ENCODE measurements around the gene YWHAG. TPM values are rescaled to one million over a fixed set of nuclear protein-coding genes. Genes with fewer than 3 reads are reported as not detected.
"Not testable (repeated sequence)": the region's sequence is repeated elsewhere in the genome, so short reads cannot be mapped to it uniquely, and the experiment has no call there.

Gene YWHAG
- total RNA-seq, 2 donors from 2014 or later = 132 to 153 TPM

DNA sequence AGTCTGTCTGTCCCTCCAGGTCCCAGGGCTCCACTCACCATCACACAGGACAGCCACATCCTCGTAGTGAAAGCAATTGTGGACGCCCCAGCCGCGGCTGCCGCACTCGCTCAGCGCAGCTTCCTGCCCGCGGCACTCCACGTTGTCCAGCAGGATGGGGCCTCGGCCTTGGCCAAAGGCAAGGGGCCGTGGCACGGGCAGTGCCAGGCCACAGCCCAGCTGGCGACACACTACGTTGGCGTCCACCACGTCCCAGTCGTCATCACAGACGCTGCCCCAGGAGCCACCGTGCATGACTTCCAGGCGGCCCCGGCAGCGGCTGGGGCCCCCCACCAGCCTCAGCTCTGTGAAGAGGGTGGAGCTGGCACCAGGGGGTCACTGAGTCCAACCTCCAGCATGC lies 41.5 kb upstream of the YWHAG start:
- Histone ChIP-seq H3K27ac (no peak overlapping the region), H3K4me3 (no peak overlapping the region), H3K9me3 (no peaks in the 10 kb centered on the region), H3K36me3 (no peaks in the 10 kb centered on the region), H3K4me1 (peaks cover 0 to 13% of the 10 kb centered on the region in 2 donors), H3K27me3 (no peaks in the 10 kb centered on the region)
- DNase-seq (ENCODE audit: low spot score) = no peak
- TF ChIP-seq, protein P1, sequence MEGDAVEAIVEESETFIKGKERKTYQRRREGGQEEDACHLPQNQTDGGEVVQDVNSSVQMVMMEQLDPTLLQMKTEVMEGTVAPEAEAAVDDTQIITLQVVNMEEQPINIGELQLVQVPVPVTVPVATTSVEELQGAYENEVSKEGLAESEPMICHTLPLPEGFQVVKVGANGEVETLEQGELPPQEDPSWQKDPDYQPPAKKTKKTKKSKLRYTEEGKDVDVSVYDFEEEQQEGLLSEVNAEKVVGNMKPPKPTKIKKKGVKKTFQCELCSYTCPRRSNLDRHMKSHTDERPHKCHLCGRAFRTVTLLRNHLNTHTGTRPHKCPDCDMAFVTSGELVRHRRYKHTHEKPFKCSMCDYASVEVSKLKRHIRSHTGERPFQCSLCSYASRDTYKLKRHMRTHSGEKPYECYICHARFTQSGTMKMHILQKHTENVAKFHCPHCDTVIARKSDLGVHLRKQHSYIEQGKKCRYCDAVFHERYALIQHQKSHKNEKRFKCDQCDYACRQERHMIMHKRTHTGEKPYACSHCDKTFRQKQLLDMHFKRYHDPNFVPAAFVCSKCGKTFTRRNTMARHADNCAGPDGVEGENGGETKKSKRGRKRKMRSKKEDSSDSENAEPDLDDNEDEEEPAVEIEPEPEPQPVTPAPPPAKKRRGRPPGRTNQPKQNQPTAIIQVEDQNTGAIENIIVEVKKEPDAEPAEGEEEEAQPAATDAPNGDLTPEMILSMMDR (IDR thresholded peaks at IDR 0.05) = no peak

DNA sequence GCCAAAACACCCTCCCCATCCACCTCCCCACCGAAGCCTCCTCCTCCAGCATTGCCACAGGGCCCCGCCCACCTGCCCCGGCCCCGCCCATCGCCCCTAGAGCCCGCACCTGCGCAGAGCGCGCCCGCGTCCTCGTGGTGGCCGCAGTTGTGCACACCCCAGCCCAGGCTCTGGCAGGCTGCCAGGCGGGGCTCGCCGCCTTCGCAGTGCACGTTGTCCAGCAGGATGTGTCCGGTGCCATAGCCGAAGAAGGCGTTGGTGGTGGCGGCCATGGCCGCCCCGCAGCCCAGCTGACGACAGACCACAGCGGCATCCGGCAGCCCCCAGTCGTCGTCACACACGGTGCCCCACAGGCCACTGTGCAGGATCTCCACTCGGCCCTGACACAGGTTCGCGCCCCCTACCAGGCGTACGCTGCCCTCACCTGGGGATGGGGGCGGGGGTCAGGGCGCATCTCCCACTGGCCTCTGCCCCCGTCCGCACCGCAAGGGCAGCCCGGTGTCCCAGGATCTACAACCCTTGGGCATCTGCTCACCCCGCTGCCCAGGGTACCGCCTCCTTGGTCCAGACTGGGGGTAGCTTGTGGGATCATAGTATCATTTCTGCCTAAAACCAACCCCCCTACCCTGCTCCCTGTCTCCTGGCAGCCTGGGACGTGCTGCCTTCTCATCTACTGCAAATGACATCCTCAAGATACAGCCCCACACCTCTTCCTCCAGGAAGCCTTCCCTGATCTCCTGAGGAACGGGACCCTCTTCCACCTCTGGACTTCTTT lies 38.8 kb upstream of the YWHAG start:
- DNase-seq (ENCODE audit: low spot score) = peak; percentile 76
- no peaks in the 10 kb centered on the region for H3K36me3 ChIP-seq
- H3K27ac ChIP-seq = no peak overlapping the region
- H3K4me1 ChIP-seq = peaks cover 0 to 24% of the 10 kb centered on the region in 2 donors
- no peaks in the 10 kb centered on the region for H3K9me3 ChIP-seq
- H3K4me3 ChIP-seq = peak overlapping the region; percentile 37 to 57
- TF ChIP-seq, protein P1 (IDR thresholded peaks at IDR 0.05) = no peak
- no peaks in the 10 kb centered on the region for H3K27me3 ChIP-seq

DNA sequence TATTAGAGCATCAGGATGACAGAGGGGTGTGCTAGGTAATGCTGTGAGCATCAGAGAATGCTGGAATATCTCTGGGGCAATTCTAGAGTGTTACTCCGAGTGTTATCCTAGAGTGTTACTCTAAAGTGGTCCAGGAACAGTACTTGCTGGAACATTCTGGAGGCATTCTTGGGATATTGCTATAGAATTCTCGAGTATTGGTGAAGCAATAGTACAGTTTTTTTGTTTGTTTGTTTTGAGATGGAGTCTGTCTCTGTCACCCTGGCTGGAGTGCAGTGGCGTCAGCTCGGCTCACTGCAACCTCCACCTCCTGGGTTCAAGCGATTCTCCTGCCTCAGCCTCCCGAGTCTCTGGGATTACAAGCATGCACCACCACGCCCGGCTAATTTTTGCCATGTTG lies 38.1 kb upstream of the YWHAG start:
- H3K27me3 ChIP-seq = no peaks in the 10 kb centered on the region
- H3K4me3 ChIP-seq = peak overlapping the region in 1 of 2 donors; percentile 57
- no peaks in the 10 kb centered on the region for H3K9me3 ChIP-seq
- peaks cover 0 to 26% of the 10 kb centered on the region in 2 donors for H3K4me1 ChIP-seq
- no peak overlapping the region for H3K27ac ChIP-seq
- TF ChIP-seq, protein P1 (IDR thresholded peaks at IDR 0.05) = no peak
- no peak for DNase-seq (ENCODE audit: low spot score)
- H3K36me3 ChIP-seq = no peaks in the 10 kb centered on the region

DNA sequence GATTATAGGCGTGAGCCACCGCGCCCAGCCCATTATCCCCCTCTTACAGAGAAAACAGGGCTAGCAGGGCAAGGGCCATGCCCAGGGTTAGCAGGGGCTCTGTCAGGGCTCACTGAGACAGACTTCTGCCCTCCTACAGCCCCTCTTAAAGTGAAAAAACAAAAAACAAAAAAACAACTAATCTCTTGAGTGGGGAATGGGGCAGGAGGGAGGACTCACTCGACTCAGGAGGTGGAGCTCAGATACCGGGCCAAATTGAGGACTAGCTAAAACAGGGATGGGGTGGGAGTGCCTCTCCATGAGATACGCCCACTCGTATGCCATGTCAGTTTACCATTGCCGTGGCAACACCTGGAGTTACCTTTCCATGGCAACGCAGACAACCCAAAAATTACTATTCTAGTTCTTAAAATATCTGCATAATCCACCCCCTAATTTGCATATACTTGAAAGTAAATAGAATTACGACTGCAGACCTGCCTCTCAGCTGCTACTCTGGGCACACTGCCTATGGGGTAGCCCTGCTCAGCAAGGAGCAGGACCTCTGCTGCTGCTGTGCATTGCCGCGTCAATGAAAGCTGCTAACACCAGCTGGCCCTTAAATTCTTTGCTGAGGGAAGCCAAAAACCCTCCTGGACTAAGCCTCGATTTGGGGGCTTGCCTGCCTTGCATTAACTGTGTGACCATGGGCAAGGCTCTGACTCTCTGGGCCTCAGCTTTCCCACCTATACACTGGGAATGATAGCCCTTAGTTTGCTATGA lies 37.4 kb upstream of the YWHAG start:
- no peaks in the 10 kb centered on the region for H3K27me3 ChIP-seq
- no peak overlapping the region for H3K4me3 ChIP-seq
- H3K27ac ChIP-seq = no peak overlapping the region
- no peaks in the 10 kb centered on the region for H3K36me3 ChIP-seq
- H3K4me1 ChIP-seq = peaks cover 0 to 26% of the 10 kb centered on the region in 2 donors
- DNase-seq (ENCODE audit: low spot score) = no peak
- TF ChIP-seq, protein P1 (IDR thresholded peaks at IDR 0.05) = no peak
- H3K9me3 ChIP-seq = no peaks in the 10 kb centered on the region

DNA sequence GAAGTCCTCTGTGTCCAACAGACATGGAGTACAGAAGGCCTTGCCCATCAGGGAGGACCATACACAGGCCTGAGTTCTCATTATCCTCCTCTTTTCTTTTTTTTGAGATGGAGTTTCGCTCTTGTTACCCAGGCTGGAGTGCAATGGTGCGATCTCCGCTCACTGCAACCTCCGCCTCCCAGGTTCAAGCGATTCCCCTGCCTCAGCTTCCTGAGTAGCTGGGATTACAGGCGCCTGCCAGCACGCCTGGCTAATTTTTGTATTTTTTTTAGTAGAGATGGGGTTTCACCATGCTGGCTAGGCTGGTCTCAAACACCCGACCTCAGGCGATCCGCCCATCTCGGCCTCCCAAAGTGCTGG lies 36.8 kb upstream of the YWHAG start:
- H3K27me3 ChIP-seq; H3K4me3 ChIP-seq; DNase-seq (ENCODE audit: low spot score); H3K36me3 ChIP-seq; H3K27ac ChIP-seq; H3K9me3 ChIP-seq: not testable (repeated sequence)
- H3K4me1 ChIP-seq = peaks cover 0 to 26% of the 10 kb centered on the region in 2 donors

DNA sequence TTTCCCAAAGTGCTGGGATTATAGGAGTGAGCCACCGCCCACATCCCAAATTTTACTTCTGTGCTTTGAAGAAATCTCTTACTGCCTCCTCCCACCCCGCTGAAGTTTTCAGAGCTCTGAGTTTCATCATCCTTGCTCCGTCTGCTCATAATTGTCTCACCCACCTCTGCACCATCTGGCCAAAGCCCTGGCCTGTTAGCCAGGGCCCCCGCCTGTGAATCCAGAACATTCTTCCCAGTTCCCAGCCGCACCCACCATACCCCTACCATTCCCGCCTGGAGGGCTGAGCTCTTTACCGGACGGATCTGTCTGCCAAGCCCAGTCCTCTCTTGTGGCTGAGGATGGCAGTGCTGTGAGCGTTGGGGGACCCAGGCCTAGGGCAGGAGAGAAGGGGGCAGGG lies 36.2 kb upstream of the YWHAG start:
- Histone ChIP-seq H3K27me3 (no peaks in the 10 kb centered on the region), H3K4me1 (peaks cover 0 to 26% of the 10 kb centered on the region in 2 donors), H3K9me3 (no peaks in the 10 kb centered on the region), H3K4me3 (no peak overlapping the region), H3K36me3 (no peaks in the 10 kb centered on the region), H3K27ac (no peak overlapping the region)
- DNase-seq (ENCODE audit: low spot score) = no peak
- TF ChIP-seq, protein P1 (IDR thresholded peaks at IDR 0.05) = no peak

Measured in right atrium auricular region (tissue), 2 donors.